SKM-1 treated with dmso at 0.1 percent for 144 hours (cell line): Measurements from ENCODE around the gene FGF14.

Experiments
- DNase-seq: peaks from one replicate; lab custom pipeline; 2025; ENCODE audit not compliant: unreplicated experiment; lab: John Stamatoyannopoulos, UW

Gene FGF14

GRCh38 chr13:102311901-102312300, 89.9 kb downstream of the FGF14 start:
- DNase-seq = no peak

GRCh38 chr13:102311419-102311796, 90.4 kb downstream of the FGF14 start:
- DNase-seq = no peak

- DNase-seq = no peak
Measured at GRCh38 chr13:102310691-102311418, 91.0 kb downstream of the FGF14 start.

- DNase-seq = no peak
Measured at GRCh38 chr13:102309110-102309509, 92.7 kb downstream of the FGF14 start.

GRCh38 chr13:102302534-102302933, 99.3 kb downstream of the FGF14 start:
- DNase-seq = no peak

GRCh38 chr13:102300379-102300778, 101.5 kb downstream of the FGF14 start:
- DNase-seq = no peak

- no peak for DNase-seq
Measured at GRCh38 chr13:102299366-102299765, 102.5 kb downstream of the FGF14 start.

- DNase-seq = no peak
Measured at GRCh38 chr13:102298051-102298450, 103.8 kb downstream of the FGF14 start.

GRCh38 chr13:102295316-102296048, 106.4 kb downstream of the FGF14 start:
- no peak for DNase-seq

- no peak for DNase-seq
Measured at GRCh38 chr13:102294407-102295018, 107.3 kb downstream of the FGF14 start.

- DNase-seq = no peak
Measured at GRCh38 chr13:102293723-102294122, 108.1 kb downstream of the FGF14 start.

- DNase-seq = no peak
Measured at GRCh38 chr13:102291587-102292218, 110.1 kb downstream of the FGF14 start.

GRCh38 chr13:102289606-102290005, 112.2 kb downstream of the FGF14 start:
- DNase-seq = no peak

GRCh38 chr13:102286326-102286725, 115.5 kb downstream of the FGF14 start:
- DNase-seq = no peak

GRCh38 chr13:102280366-102280765, 121.5 kb downstream of the FGF14 start:
- no peak for DNase-seq

GRCh38 chr13:102277286-102277685, 124.6 kb downstream of the FGF14 start:
- no peak for DNase-seq

- DNase-seq = no peak
Measured at GRCh38 chr13:102276404-102276803, 125.4 kb downstream of the FGF14 start.

- no peak for DNase-seq
Measured at GRCh38 chr13:102275969-102276368, 125.9 kb downstream of the FGF14 start.

- no peak for DNase-seq
Measured at GRCh38 chr13:102273111-102273510, 128.7 kb downstream of the FGF14 start.

- no peak for DNase-seq
Measured at GRCh38 chr13:102267191-102267590, 134.7 kb downstream of the FGF14 start.

- no peak for DNase-seq
Measured at GRCh38 chr13:102261809-102262208, 140.0 kb downstream of the FGF14 start.

- no peak for DNase-seq
Measured at GRCh38 chr13:102261316-102261715, 140.5 kb downstream of the FGF14 start.
